HepG2 (cell line): ENCODE measurements around the gene CKLF. TPM values are rescaled to one million over a fixed set of nuclear protein-coding genes. Genes with fewer than 3 reads are reported as not detected.
A peak's percentile ranks its signal among the peaks of the same experiment; 100 is the strongest.

Experiments used
- AGO2 ChIP-seq: fragments of 200-400 bp; formaldehyde crosslinking; optimal IDR thresholded peaks from 2 replicates; pipeline ENCODE3; 2017; ENCODE audit warnings: mild to moderate bottlenecking, low read depth, low read length, moderate library complexity
- ARHGAP35 ChIP-seq: sonication (generic); formaldehyde crosslinking; IDR thresholded peaks from 2 replicates; pipeline ENCODE4 v1.9.0; 2022; ENCODE audit warnings: mild to moderate bottlenecking, inconsistent platforms, moderate library complexity, missing genetic modification reagents, borderline replicate concordance
- DNMT1 ChIP-seq: sonication (generic); formaldehyde crosslinking; IDR thresholded peaks from 2 replicates; pipeline ENCODE4 v1.5.1; 2020; ENCODE audit warnings: mild to moderate bottlenecking, missing genetic modification reagents
- ERF ChIP-seq: IDR thresholded peaks from 2 replicates; pipeline ENCODE4 v1.6.1; 2018; ENCODE audit warnings: missing biosample characterization, missing genetic modification reagents
- RFXANK ChIP-seq: IDR thresholded peaks from 2 replicates; pipeline ENCODE4 v1.6.1; 2016
- SRF ChIP-seq: IDR thresholded peaks from 2 replicates; pipeline ENCODE4 v1.6.1; 2011; ENCODE audit warnings: mild to moderate bottlenecking, low read depth, low read length, moderate library complexity
- SRSF9 ChIP-seq: fragments of 200-400 bp; formaldehyde crosslinking; IDR thresholded peaks from 2 replicates; pipeline ENCODE4 v1.6.1; 2018; ENCODE audit warnings: borderline replicate concordance, mild to moderate bottlenecking, low read depth, low read length; ENCODE audit not compliant: insufficient read depth, poor library complexity, severe bottlenecking
- ZKSCAN1 ChIP-seq: fragments of 150-350 bp; IDR thresholded peaks from 2 replicates; pipeline ENCODE4 v1.6.1; 2014; ENCODE audit warnings: low read length
- polyA plus RNA-seq, 8 experiments: library from polyadenylated mRNA; depleted of rRNA in 3 of 8; stranded (reverse) in 7 of 8; unstranded in 1 of 8; fragments of >200 nt; fragmentation: Illumina TruSeq in 4 of 8; extraction: Trizol in 4 of 8; gene quantifications; 2 replicates each; pipeline versions ENCODE4 v1.2.1 to v1.2.3, GENCODE V29; 2011 to 2016; ENCODE audit warnings: low read depth in 4 of 8, missing spikeins in 1 of 8, mixed read lengths in 1 of 8; ENCODE audit not compliant: insufficient read depth in 1 of 8
- total RNA-seq, 5 experiments: library from RNA; depleted of rRNA; stranded (reverse); fragments of >200 nt; fragmentation: Illumina TruSeq; extraction: Trizol; gene quantifications; 2 replicates each; pipeline ENCODE4 v1.2.3, GENCODE V29; 2016; ENCODE audit warnings: low read depth in 1 of 5
- TF ChIP-seq, protein P1 (sequence below): sonication (generic); formaldehyde crosslinking; IDR thresholded peaks from 2 replicates; pipeline ENCODE4 v1.5.0; 2020; ENCODE audit warnings: mild to moderate bottlenecking, missing genetic modification reagents, borderline replicate concordance
- TF ChIP-seq, protein P2 (sequence below): sonication (generic); formaldehyde crosslinking; IDR thresholded peaks from 2 replicates; pipeline ENCODE4 v1.5.0; 2020; ENCODE audit warnings: mild to moderate bottlenecking, missing genetic modification reagents
- TF ChIP-seq, protein P3 (sequence below): sonication (generic); formaldehyde crosslinking; IDR thresholded peaks from 2 replicates; pipeline ENCODE4 v1.8.1; 2022; ENCODE audit warnings: mild to moderate bottlenecking, missing genetic modification reagents
- TF ChIP-seq, protein P4 (sequence below): IDR thresholded peaks from 2 replicates; pipeline ENCODE4 v1.6.1; 2012; ENCODE audit warnings: inconsistent platforms
- TF ChIP-seq, protein P5 (sequence below): sonication (generic); formaldehyde crosslinking; IDR thresholded peaks from 2 replicates; pipeline ENCODE4 v1.8.0; 2022; ENCODE audit warnings: low read depth, missing genetic modification reagents

Gene CKLF
- total and polyA plus RNA-seq, 2 of the 13 experiments (the other 11 are each of a cell fraction or from before 2014, with no cell fraction given): 120 to 167 TPM

DNA sequence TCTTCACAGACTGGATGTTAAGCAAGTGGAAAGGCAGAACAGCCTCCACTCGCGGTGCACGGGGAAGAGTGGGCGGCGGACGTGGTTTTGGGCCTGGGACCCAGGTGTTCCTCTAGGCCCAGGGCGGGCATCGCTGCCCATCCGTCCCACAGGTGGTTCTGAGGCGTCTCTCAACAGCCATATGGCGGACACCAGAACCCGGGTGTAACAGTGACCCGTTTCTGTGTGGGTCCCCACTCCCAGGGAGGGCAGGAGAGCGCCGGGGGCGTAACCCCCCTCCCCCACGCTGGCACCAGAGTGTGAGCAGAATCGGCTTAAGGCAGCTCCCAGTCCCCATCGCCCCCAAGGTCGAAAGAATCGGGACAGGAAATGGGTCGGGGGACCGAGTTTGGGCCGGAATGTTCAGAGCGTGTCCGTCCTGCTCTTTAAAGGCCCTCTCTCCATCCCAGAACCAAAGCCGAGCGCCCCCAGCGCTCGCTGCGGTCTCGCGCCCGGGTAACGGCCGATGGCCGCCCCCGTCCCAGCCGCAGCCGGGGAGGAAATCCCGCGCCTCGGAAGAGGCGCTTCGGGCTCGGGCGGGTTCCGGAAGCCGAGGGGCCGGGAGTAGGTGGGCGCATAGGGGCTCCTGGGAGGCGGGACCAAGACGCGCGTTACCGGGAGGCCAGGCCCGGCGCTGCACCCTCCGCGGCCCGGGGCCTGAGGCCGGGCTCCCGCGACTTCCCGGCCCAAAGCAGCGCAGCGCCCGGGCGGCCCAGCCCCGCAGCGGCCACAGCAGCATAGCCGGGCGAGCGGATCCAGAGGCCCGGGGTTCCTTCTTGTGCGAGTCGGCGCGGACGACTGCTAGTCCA is 2.9 kb upstream of the CKLF start, which contains the start of gene TK2 (continued):
- TF ChIP-seq, protein P1, sequence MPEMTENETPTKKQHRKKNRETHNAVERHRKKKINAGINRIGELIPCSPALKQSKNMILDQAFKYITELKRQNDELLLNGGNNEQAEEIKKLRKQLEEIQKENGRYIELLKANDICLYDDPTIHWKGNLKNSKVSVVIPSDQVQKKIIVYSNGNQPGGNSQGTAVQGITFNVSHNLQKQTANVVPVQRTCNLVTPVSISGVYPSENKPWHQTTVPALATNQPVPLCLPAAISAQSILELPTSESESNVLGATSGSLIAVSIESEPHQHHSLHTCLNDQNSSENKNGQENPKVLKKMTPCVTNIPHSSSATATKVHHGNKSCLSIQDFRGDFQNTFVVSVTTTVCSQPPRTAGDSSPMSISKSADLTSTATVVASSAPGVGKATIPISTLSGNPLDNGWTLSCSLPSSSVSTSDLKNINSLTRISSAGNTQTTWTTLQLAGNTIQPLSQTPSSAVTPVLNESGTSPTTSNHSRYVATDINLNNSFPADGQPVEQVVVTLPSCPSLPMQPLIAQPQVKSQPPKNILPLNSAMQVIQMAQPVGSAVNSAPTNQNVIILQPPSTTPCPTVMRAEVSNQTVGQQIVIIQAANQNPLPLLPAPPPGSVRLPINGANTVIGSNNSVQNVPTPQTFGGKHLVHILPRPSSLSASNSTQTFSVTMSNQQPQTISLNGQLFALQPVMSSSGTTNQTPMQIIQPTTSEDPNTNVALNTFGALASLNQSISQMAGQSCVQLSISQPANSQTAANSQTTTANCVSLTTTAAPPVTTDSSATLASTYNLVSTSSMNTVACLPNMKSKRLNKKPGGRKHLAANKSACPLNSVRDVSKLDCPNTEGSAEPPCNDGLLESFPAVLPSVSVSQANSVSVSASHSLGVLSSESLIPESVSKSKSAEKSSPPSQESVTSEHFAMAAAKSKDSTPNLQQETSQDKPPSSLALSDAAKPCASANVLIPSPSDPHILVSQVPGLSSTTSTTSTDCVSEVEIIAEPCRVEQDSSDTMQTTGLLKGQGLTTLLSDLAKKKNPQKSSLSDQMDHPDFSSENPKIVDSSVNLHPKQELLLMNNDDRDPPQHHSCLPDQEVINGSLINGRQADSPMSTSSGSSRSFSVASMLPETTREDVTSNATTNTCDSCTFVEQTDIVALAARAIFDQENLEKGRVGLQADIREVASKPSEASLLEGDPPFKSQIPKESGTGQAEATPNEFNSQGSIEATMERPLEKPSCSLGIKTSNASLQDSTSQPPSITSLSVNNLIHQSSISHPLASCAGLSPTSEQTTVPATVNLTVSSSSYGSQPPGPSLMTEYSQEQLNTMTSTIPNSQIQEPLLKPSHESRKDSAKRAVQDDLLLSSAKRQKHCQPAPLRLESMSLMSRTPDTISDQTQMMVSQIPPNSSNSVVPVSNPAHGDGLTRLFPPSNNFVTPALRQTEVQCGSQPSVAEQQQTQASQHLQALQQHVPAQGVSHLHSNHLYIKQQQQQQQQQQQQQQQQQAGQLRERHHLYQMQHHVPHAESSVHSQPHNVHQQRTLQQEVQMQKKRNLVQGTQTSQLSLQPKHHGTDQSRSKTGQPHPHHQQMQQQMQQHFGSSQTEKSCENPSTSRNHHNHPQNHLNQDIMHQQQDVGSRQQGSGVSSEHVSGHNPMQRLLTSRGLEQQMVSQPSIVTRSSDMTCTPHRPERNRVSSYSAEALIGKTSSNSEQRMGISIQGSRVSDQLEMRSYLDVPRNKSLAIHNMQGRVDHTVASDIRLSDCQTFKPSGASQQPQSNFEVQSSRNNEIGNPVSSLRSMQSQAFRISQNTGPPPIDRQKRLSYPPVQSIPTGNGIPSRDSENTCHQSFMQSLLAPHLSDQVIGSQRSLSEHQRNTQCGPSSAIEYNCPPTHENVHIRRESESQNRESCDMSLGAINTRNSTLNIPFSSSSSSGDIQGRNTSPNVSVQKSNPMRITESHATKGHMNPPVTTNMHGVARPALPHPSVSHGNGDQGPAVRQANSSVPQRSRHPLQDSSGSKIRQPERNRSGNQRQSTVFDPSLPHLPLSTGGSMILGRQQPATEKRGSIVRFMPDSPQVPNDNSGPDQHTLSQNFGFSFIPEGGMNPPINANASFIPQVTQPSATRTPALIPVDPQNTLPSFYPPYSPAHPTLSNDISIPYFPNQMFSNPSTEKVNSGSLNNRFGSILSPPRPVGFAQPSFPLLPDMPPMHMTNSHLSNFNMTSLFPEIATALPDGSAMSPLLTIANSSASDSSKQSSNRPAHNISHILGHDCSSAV (CRISPR knock-in tag): peak; percentile 86; the same call in 1 of the 2 replicates
- peak; percentile 47; the same call in 1 of the 2 replicates for TF ChIP-seq DNMT1
- TF ChIP-seq, protein P2, sequence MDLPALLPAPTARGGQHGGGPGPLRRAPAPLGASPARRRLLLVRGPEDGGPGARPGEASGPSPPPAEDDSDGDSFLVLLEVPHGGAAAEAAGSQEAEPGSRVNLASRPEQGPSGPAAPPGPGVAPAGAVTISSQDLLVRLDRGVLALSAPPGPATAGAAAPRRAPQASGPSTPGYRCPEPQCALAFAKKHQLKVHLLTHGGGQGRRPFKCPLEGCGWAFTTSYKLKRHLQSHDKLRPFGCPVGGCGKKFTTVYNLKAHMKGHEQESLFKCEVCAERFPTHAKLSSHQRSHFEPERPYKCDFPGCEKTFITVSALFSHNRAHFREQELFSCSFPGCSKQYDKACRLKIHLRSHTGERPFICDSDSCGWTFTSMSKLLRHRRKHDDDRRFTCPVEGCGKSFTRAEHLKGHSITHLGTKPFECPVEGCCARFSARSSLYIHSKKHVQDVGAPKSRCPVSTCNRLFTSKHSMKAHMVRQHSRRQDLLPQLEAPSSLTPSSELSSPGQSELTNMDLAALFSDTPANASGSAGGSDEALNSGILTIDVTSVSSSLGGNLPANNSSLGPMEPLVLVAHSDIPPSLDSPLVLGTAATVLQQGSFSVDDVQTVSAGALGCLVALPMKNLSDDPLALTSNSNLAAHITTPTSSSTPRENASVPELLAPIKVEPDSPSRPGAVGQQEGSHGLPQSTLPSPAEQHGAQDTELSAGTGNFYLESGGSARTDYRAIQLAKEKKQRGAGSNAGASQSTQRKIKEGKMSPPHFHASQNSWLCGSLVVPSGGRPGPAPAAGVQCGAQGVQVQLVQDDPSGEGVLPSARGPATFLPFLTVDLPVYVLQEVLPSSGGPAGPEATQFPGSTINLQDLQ: no peak; the same call in none of the 2 replicates
- TF ChIP-seq, protein P3, sequence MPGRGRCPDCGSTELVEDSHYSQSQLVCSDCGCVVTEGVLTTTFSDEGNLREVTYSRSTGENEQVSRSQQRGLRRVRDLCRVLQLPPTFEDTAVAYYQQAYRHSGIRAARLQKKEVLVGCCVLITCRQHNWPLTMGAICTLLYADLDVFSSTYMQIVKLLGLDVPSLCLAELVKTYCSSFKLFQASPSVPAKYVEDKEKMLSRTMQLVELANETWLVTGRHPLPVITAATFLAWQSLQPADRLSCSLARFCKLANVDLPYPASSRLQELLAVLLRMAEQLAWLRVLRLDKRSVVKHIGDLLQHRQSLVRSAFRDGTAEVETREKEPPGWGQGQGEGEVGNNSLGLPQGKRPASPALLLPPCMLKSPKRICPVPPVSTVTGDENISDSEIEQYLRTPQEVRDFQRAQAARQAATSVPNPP (CRISPR knock-in tag): no peak
- TF ChIP-seq SRSF9: no peak
- TF ChIP-seq ERF (CRISPR knock-in tag): peak; percentile 75
- TF ChIP-seq AGO2: peak; percentile 92
- TF ChIP-seq ARHGAP35: no peak; the same call in 1 of the 2 replicates
- TF ChIP-seq SRF: no peak
- no peak for TF ChIP-seq RFXANK
- no peak for TF ChIP-seq ZKSCAN1
- TF ChIP-seq, protein P4, sequence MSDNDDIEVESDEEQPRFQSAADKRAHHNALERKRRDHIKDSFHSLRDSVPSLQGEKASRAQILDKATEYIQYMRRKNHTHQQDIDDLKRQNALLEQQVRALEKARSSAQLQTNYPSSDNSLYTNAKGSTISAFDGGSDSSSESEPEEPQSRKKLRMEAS: peak; percentile 45
- TF ChIP-seq, protein P5, sequence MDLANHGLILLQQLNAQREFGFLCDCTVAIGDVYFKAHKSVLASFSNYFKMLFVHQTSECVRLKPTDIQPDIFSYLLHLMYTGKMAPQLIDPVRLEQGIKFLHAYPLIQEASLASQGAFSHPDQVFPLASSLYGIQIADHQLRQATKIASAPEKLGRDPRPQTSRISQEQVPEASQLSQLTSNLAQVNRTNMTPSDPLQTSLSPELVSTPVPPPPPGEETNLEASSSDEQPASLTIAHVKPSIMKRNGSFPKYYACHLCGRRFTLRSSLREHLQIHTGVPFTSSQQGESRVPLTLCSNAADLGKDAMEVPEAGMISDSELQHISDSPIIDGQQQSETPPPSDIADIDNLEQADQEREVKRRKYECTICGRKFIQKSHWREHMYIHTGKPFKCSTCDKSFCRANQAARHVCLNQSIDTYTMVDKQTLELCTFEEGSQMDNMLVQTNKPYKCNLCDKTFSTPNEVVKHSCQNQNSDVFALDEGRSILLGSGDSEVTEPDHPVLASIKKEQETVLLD: peak; percentile 79; the same call in 1 of the 2 replicates
